Caco-2 (cell line): ENCODE measurements around the gene LRRN3. TPM values are rescaled to one million over a fixed set of nuclear protein-coding genes. Genes with fewer than 3 reads are reported as not detected.

ENCODE experiments used
- BruUV-seq: library from RNA; stranded (reverse); fragments of 400-500 nt; replicated peaks from 2 replicates; lab custom pipeline; 2021; lab: Mats Ljungman, UMichigan
- CTCF ChIA-PET: fragments of 300-600 bp; sonication (Branson Sonifier 250); formaldehyde crosslinking; loops from one replicate; lab custom pipeline; 2022; ENCODE audit warnings: antibody characterized with exemption; lab: Charles Lee
- POLR2A ChIA-PET: fragments of 300-600 bp; sonication (Branson Sonifier 250); formaldehyde crosslinking; loops from one replicate; lab custom pipeline; 2022; ENCODE audit warnings: antibody characterized with exemption; lab: Charles Lee
- DNase-seq, 2 experiments: peaks; one replicate each; pipeline versions ENCODE4 v3.0.0 to v3.0.0-alpha.2; 2020 to 2022
- H3K27me3 ChIP-seq: replicated peaks from 2 replicates; pipeline ENCODE4 v1.6.0; 2011; ENCODE audit warnings: low read length; ENCODE audit not compliant: control insufficient read depth, insufficient read depth
- H3K36me3 ChIP-seq: 2 replicates; pipeline ENCODE4 v1.5.1; 2011; ENCODE audit warnings: low read length; ENCODE audit not compliant: control insufficient read depth, insufficient read depth
- H3K4me1 ChIP-seq: fragments of 250-450 bp; sonication (Bioruptor Pico); 2 replicates; pipeline ENCODE4 v1.5.1; 2020; ENCODE audit warnings: mild to moderate bottlenecking
- H3K4me3 ChIP-seq: 2 replicates; pipeline ENCODE4 v1.5.1; 2011; ENCODE audit warnings: low read depth, mild to moderate bottlenecking, control low read depth, low read length
- H3K9me3 ChIP-seq: fragments of 250-450 bp; sonication (Bioruptor Pico); 2 replicates; pipeline ENCODE4 v1.5.1; 2020; ENCODE audit warnings: mild to moderate bottlenecking, moderate library complexity
- H3K27ac Mint-ChIP-seq: one replicate; pipeline ENCODE4 v1.8.0; 2022; ENCODE audit warnings: mixed read lengths; ENCODE audit not compliant: unreplicated experiment
- H3K27me3 Mint-ChIP-seq: one replicate; pipeline ENCODE4 v1.8.0; 2022; ENCODE audit warnings: mixed read lengths; ENCODE audit not compliant: insufficient read depth, unreplicated experiment
- H3K36me3 Mint-ChIP-seq: one replicate; pipeline ENCODE4 v1.8.0; 2022; ENCODE audit warnings: mild to moderate bottlenecking, mixed read lengths; ENCODE audit not compliant: insufficient read depth, unreplicated experiment
- H3K4me1 Mint-ChIP-seq: one replicate; pipeline ENCODE4 v1.8.0; 2022; ENCODE audit warnings: low read depth, mixed read lengths; ENCODE audit not compliant: unreplicated experiment
- H3K4me3 Mint-ChIP-seq: one replicate; pipeline ENCODE4 v1.8.0; 2022; ENCODE audit warnings: mild to moderate bottlenecking, moderate library complexity, mixed read lengths; ENCODE audit not compliant: unreplicated experiment
- H3K9me3 Mint-ChIP-seq: one replicate; pipeline ENCODE4 v1.8.0; 2022; ENCODE audit warnings: mixed read lengths; ENCODE audit not compliant: unreplicated experiment
- CTCF ChIP-seq, 2 experiments: fragments of 200-600 bp in 1 of 2; IDR thresholded peaks; 1 replicate in 1 of 2; 2 replicates in 1 of 2; pipeline versions ENCODE4 v1.5.1 to v1.8.0; 2011 to 2022; ENCODE audit warnings: antibody characterized with exemption in 1 of 2, control low read depth in 1 of 2, inconsistent platforms in 1 of 2, low read depth in 1 of 2, low read length in 1 of 2, mild to moderate bottlenecking in 1 of 2, moderate library complexity in 1 of 2; ENCODE audit not compliant: insufficient read depth in 1 of 2, severe bottlenecking in 1 of 2, unreplicated experiment in 1 of 2
- intact Hi-C: fragments of 100-400 bp; cut with micrococcal nuclease; formaldehyde crosslinking; loops from one replicate; pipeline ENCODE4 v1.10.0; 2022; ENCODE audit not compliant: unreplicated experiment
- total RNA-seq: library from RNA; stranded (reverse); gene quantifications from 2 replicates; pipeline ENCODE4 v1.2.3, GENCODE V29; 2022

LRRN3 gene
- total RNA-seq, 1 experiment from 2014 or later, result 0.68 TPM

- CTCF ChIA-PET, result no interaction called here
- peaks cover 9% of the 10 kb centered on the region for H3K9me3 Mint-ChIP-seq
- DNase-seq, result no peak
- H3K36me3 Mint-ChIP-seq, result no peaks in the 10 kb centered on the region
- TF ChIP-seq CTCF (IDR thresholded peaks at IDR 0.05; ENCODE audit: insufficient read depth in 1 of 2, low read depth in 1 of 2, low read length in 1 of 2, severe bottlenecking in 1 of 2, unreplicated experiment in 1 of 2), result no peak
- no peak overlapping the region for H3K27ac Mint-ChIP-seq
- BruUV-seq, result no TSS peak
- Histone ChIP-seq H3K9me3 (no peaks in the 10 kb centered on the region), H3K36me3 (no peaks in the 10 kb centered on the region), H3K4me3 (no peak overlapping the region), H3K4me1 (peaks cover 5% of the 10 kb centered on the region), H3K27me3 (no peaks in the 10 kb centered on the region)
- H3K27me3 Mint-ChIP-seq, result no peaks in the 10 kb centered on the region
- peaks cover 3% of the 10 kb centered on the region for H3K4me1 Mint-ChIP-seq
- POLR2A ChIA-PET, result no interaction called here
- no peak overlapping the region for H3K4me3 Mint-ChIP-seq
- intact Hi-C loops, result no loop called here
These were observed 17.6 kb downstream of the LRRN3 start for GRCh38 chr7:111108496-111108895.

- intact Hi-C loops, result no loop called here
- BruUV-seq, result no TSS peak
- H3K9me3 ChIP-seq, result no peaks in the 10 kb centered on the region
- peaks cover 9% of the 10 kb centered on the region for H3K9me3 Mint-ChIP-seq
- TF ChIP-seq CTCF (IDR thresholded peaks at IDR 0.05; ENCODE audit: insufficient read depth in 1 of 2, low read depth in 1 of 2, low read length in 1 of 2, severe bottlenecking in 1 of 2, unreplicated experiment in 1 of 2), result no peak
- H3K36me3 ChIP-seq, result no peaks in the 10 kb centered on the region
- POLR2A ChIA-PET, result no interaction called here
- no peaks in the 10 kb centered on the region for H3K36me3 Mint-ChIP-seq
- no peaks in the 10 kb centered on the region for H3K27me3 ChIP-seq
- no peak overlapping the region for H3K4me3 Mint-ChIP-seq
- H3K4me3 ChIP-seq, result no peak overlapping the region
- DNase-seq, result no peak
- H3K27ac Mint-ChIP-seq, result no peak overlapping the region
- CTCF ChIA-PET, result no interaction called here
- peaks cover 14% of the 10 kb centered on the region for H3K4me1 ChIP-seq
- no peaks in the 10 kb centered on the region for H3K27me3 Mint-ChIP-seq
- peaks cover 11% of the 10 kb centered on the region for H3K4me1 Mint-ChIP-seq
These were observed 21.5 kb downstream of the LRRN3 start for GRCh38 chr7:111112439-111112838.

GRCh38 chr7:111113263-111114017, 22.5 kb downstream of the LRRN3 start:
- no peaks in the 10 kb centered on the region for H3K27me3 ChIP-seq
- intact Hi-C loops, result no loop called here
- POLR2A ChIA-PET, result no interaction called here
- CTCF ChIA-PET, result no interaction called here
- no TSS peak for BruUV-seq
- Mint-ChIP-seq H3K36me3 (no peaks in the 10 kb centered on the region), H3K27me3 (no peaks in the 10 kb centered on the region), H3K9me3 (peaks cover 9% of the 10 kb centered on the region), H3K4me1 (peaks cover 11% of the 10 kb centered on the region), H3K27ac (peak overlapping the region; percentile 59), H3K4me3 (no peak overlapping the region)
- TF ChIP-seq CTCF (IDR thresholded peaks at IDR 0.05; ENCODE audit: insufficient read depth in 1 of 2, low read depth in 1 of 2, low read length in 1 of 2, severe bottlenecking in 1 of 2, unreplicated experiment in 1 of 2), result no peak
- no peak for DNase-seq
- no peaks in the 10 kb centered on the region for H3K9me3 ChIP-seq
- H3K36me3 ChIP-seq, result no peaks in the 10 kb centered on the region
- peaks cover 14% of the 10 kb centered on the region for H3K4me1 ChIP-seq
- H3K4me3 ChIP-seq, result no peak overlapping the region
